T-helper 22 cell (primary cell): ENCODE measurements around the gene CAPN15.
A peak's percentile ranks its signal among the peaks of the same experiment; 100 is the strongest.

Experiments
- DNase-seq: peaks from one replicate; pipeline ENCODE4 v3.0.0-alpha.2; 2020; ENCODE audit warnings: low read depth

The CAPN15 gene

DNA sequence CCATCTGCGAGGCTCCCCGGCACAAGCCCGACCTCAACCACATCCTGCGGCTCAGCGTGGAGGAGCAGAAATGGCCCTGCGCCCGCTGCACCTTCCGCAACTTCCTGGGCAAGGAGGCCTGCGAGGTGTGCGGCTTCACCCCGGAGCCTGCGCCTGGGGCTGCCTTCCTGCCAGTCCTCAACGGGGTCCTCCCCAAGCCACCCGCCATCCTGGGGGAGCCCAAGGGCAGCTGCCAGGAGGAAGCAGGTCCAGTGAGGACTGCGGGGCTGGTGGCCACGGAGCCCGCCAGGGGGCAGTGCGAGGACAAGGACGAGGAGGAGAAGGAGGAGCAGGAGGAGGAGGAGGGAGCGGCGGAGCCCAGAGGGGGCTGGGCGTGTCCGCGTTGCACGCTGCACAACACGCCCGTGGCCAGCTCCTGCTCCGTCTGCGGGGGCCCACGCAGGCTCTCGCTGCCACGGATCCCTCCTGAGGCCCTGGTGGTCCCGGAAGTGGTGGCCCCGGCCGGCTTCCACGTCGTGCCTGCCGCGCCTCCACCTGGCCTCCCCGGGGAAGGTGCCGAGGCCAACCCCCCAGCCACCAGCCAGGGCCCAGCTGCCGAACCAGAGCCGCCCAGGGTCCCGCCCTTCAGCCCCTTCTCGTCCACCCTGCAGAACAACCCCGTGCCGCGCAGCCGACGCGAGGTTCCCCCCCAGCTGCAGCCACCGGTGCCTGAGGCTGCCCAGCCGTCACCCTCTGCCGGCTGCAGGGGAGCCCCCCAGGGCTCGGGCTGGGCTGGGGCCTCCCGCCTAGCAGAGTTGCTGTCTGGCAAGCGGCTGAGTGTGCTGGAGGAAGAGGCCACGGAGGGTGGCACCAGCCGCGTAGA, 19.6 kb downstream of the CAPN15 start:
- DNase-seq: peak; percentile 20

DNA sequence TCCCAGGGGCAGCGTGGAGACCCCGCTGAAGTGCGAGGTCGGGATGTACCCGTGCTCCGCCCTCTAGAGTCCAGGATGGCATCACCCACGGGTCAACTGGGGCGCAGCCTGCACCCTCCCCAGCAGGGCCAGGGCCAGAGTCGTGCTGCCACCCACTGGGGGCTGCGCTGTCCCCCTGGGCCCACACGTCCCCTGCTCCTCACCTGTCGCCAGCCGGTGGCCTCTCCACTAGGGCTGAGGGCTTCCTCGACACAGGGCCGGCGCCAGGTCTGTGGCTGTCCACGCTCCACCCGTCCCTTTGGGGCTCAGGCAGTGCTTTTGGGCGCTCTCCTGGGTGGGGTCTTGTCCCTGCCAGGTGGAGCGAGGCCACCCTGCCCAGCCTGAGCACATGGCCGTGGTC, 21.1 kb downstream of the CAPN15 start:
- no peak for DNase-seq

DNA sequence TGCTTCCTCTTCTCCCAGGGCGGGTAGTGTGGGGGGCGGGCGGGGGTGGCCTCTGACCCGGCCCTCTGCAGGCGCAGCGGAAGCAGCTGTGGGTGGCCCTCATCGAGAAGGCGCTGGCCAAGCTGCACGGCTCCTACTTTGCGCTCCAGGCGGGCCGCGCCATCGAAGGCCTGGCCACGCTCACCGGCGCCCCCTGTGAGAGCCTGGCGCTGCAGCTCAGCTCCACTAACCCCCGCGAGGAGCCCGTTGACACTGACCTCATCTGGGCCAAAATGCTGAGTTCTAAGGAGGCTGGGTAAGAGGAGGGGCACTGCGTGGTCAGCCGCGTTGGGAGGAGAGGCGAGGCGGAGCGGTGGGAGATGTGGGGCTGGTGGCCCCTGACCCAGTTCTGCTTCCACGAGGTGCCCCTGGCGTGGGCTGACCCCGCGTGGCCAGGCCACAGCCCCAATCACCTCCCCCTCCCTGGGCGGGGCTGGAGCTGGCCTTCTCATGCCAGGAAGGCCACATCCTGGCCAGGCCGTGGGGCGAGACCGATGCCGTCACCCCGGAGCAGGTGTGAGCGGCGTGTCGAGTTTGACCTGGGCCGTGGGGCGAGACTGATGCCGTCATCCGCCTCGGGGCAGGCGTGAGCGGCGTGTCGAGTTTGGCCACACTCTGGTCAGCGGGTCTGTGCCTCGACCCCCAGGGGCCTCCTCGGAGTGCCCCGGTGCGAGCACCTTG, 22.2 kb downstream of the CAPN15 start:
- DNase-seq: no peak

DNA sequence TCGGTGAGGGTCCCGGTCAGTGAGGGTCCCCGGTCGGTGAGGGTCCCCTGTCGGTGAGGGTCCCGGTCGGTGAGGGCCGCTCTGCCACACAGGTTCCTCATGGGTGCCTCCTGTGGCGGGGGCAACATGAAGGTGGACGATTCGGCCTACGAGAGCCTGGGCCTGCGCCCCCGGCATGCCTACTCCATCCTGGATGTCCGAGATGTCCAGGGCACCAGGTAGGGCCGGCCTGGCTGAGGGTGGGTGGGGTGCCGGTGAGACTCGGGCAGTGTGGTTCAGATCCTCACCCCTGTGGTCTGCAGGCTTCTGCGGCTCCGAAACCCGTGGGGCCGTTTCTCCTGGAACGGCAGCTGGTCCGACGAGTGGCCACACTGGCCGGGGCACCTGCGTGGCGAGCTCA, 23.7 kb downstream of the CAPN15 start:
- no peak for DNase-seq

DNA sequence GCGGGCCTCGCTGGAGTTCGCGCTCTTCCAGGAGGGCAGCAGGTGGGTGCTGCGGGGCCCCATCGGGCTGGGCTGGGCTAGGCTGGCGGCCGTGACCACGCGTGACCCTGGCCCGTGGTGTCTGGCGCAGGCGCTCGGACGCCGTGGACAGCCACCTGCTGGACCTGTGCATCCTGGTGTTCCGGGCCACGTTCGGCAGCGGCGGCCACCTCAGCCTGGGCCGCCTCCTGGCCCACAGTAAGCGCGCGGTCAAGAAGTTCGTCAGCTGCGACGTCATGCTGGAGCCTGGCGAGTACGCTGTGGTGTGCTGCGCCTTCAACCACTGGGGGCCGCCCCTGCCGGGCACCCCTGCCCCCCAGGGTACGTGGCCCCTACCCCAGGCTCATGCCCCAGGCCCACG, 24.7 kb downstream of the CAPN15 start:
- no peak for DNase-seq

DNA sequence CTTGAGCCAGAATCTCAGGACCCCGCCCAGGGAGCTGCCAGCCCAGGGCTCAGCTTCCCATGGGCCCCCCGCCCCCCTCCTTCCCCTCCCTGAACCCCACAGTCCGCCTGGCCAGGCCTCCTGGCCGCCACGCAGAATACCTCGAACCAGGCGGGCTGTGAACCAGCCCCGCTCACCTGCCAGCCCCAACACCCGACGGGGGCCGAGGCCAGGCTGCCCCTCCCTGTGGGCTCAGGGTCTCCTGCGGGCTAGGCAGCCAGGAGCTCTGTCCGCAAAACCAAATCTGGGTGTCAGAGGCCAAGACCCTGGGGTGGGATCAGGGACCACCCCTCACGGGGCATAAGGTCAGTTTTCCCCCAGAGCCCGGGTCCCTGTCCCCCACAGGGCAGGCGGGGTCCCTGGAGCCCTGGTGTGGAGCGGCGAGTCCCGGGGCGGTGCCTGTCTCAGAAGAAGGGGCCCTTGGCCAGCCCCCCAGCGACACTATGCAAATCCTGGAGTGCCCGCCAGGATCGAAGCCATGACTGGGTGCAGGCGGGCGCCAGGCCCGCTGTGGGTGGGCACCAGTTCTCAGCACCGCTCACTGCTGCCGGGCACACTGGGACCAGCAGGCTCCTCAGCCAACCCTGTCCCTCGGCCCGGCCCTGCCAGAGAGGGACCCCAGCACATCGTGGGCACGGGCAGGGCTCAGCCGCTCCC, 26.2 kb downstream of the CAPN15 start:
- DNase-seq: no peak

DNA sequence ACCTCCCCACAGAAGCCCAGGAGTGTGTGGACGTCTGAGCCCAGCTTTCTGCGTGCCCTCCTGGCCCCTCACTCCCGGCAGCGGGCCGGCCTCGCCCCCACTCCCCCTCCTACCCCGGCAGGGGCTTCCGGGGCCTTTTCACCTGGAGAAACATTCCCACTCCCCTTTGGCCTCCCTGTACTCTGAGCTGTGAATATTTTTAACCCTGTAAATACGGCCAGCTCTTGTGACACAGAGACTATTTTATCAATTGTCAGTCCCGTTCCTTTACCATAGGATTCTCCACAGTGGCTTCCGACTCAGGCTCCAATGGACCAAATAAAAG, 26.7 kb downstream of the CAPN15 start:
- no peak for DNase-seq

DNA sequence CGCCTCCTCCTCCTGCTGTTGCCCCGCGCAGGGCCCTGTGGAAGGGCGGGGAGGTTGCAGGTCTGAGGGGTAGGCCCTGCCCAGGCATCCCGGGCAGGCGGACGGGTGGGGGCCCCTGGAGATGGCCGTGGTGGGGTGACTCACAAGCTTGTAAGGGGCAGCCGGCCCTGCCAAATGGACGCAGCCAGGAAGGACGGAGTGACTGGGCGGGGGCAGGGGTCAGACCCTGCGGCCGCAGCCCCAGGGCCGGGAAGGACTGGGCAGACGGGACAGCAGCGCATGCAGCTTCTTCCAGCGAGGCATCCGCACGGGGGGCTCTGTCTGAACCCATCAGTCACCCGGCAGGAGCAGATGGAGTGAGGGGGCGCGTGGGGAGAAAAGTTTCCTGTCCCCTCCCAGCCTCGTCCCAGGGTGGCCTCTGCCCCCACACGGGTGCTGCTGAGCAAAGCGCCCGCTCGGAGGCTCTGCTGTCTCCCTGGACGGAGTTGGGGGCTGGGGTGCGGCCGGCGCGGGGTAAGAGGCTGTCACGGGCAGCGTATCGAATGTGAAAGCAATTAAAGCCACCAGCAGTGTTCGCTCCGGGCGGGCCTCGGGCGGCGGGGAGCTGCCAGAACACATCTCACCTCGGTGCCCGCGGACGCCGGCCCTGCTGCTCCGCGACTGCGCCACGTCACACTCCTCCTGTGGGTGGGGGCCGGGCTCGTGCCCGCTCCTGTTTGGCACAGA, 27.3 kb downstream of the CAPN15 start:
- no peak for DNase-seq

DNA sequence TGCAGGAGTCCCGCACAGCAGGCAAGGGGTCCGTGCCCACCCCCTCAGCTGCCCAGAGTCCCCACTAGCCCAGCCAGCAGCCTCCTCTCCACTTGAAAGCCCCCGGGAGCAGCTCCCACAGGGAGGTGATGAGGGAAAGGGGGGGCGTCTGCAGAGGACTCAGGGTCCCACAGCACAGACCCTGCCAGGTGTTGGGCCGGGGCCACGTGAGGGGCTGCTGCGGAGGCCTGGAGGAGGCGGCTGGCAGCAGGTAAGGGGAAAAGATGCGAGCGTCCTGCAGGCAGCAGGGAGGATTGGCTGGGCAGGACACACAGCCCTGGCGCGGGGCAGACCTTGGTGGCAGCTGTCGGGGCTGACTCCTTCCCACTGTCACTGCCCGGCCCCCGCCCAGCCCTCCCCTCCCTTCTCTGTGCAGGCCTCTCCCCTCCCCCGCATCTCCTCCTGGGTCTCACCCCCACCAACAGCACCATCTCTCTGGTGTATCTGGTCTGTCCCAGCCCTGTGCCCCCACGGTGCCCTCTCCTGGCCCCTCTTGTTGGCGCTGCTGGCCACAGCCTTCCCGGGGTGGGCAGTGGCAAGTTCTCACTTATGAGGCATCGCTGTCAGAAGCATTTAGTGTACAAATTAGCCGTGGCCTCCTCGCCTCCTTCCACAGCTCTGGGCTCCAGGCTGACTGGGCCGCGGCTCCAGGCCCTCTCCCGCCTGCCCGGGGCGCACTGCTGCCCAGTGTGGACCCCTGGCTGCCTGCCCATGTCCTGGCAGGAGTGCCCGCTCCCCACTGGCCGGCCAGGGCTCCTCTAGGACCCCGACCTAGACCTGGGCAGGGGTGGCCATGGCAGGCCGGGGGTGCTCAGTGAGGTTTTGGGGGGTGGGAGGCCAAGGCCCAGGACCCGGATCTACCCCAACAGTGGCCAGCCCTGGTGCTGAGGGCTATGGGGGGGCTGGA, 28.3 kb downstream of the CAPN15 start:
- no peak for DNase-seq

DNA sequence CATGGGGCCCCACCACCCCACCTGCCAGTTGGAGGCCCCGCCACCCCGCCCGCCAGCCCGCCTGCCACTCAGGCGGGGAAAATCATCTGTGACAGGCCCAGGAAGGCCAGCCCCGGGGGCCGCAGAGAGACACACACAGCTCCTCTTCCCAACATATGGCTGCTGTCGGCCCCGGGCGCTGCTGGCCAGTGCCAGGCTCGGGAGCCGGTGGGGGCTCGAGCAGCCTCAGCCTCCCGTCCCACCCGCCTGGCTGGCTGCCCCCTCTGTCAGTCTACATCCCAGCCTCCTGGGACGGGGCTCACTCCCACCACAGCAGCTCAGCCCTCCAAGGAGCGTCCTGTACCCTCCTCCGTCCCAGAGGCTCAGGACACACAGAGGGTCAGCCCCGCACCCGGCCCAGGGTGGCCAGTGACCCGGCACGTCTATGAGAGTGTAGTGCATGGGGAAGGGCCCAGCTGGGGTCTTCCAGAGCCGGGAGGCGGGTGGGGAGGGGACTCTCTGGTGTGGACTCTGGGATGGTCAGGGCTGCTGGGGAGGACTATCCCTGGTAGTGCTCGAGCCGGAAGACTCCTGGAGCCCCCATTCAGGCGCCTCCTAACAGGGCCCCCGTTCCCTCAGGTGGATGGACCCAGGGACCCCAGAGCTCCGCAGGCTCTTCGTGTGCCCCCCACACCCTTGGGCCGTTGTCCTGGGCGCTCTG, 29.1 kb downstream of the CAPN15 start:
- no peak for DNase-seq

DNA sequence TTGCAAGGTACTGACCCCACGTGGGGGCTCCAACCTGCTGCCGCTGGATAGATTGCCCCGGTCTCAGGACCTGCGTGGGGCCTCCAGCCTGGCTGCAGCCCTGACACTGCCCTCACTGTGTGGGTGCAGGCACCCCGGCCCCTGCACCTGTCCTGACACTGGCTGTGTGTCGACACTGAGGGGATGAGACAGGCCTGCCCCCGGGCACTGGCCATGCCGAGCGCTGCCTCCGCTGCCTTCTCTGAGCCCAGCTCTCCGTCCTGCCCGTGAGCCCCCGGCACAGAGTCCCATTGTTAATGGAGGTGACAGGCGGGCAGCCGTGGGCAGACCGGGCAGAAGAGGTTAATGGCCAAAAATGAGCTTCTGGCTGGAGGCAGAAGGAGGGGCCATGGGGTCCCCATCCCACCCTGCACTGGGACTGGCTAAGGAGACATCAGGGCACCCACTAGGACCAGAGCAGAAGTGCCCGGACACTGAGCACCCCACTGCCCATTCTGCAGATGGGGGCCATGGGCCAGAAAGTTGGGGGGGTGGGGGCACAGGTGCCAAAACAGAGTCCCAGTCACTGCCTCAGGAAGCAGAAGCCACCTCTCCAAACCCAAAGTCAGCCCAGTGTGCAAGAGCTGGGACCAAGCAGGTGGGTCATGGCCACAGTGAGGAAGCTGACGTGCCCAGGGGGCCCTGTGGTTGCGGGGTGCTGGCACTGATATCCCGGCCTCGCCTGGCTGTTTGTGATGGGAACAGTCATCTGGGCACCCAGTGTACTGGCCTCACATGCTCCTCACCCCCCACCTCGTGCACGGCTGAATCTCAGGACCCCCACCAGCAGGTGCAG, 30.2 kb downstream of the CAPN15 start:
- no peak for DNase-seq

DNA sequence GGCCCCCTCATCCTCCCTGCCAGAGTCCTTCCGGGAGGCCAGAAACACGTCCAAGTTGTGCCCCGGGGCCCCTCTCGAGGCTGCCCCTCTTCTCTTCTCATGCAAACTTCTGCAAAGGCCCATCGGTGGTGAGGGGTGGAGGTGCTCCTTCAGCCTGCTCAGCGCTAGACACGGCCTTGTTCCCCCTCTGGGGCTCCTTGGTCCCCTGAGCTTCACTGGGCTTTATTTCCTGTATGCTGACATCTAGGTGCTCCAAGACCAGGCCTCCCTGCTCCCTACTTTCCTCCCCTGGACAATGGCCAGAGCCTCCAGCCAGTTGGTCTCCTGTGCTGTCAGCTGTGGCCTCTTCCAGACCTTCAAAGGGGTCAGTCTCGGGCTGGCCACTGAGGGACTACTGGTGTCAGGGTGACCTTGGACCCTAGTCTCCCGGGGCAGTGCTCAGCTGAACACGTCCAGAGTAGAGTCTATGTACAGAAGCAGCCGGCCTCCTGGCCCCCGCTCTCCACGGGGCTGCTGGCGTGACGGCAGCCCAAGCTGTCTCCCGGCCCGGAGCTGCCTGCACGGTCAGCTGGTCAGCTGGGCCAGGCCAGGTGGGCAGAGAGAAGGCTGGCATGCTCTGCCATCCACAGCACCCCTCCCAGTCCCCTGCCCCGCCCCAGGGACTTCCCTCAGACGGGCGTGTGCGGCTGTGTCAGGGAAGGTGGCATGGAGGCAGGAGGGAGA, 30.9 kb downstream of the CAPN15 start:
- no peak for DNase-seq

DNA sequence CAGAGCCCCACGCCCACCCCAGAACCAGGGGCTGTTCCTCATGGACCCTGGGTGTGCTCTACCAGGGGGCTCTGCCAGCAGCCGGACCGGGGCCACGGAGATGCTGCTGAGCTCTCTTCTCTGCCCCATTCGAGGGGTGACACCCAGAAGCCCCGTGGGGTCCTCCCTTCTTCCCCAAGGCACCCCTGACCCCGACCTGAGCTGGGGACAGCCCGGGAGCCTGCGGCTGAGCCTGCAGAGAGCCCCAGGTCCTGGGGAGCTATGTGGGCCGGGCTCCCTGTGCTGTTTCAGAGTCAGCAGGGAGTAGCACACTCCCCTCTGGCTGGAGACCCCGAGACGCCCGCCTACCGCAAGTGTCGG, 31.5 kb downstream of the CAPN15 start:
- DNase-seq: no peak

DNA sequence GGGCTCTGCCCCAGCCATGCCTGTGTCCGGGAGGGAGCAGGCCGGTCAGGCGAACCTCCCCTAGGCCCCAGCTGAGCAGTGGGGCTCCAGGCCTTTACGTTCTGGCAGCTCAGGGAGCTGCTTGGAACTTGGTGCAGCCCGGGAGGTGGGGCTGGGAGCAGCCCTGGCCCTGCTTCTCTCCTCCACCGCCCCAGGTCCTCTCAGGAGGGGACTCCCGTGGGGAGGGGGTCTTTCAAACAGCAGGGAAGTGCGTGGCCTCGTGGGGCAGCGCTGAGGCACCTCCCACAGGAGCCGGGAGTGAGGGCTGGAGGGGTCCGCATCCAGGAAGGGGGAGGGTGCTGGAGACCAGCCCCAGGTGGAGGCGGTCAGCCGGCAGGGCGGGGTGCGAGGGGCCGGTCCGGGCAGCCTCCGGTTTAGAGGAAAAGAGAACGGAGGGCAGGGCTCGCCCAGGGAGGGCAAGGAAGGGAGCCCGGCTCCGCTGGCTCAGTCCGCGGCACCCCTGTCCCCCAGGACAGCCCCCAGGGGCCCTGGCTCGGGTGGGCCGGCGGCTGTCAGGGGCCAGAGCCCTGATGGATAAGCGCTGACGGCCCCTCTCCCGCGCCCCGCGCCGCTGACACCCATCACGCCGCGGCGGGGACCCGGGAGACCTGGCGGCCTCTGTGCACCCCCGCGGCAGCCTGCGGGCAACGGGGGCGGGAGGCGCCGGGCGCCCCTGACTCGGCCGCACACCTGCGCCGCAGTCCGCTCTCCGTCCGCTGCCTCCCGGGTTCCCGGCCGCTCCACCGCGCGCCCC, 32.1 kb downstream of the CAPN15 start:
- DNase-seq: no peak

DNA sequence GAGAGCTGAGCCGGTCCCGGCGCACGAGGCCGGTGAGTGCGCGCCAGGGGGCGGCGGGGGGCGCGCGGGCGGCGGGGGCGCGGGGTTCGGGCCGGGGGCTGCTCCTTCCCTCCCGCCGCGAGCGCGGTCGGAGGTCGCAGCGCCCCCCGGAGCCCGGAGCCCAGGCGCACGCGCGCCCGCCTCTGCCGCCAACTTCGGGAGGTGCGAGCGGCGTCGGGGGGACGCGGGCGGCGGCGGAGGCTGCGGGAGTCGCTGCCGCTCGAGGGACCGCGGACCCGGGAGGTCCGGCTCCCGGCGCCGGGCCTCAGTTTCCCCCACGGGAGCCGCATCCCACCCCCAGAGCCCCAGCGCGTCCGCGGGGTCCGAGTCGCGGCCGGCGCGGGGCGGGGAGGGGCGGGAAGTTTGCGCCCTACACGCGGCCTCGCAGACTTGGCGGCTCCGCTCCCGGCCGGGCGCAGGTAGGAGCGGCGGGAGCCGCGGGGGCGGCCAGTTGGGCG, 32.7 kb downstream of the CAPN15 start, which contains the start of gene PRR35:
TSS of gene PRR35 (plus strand) at position 191 of the 497 bp plus-strand sequence. CDS start 2,901 bp downstream, outside the sequence.
- DNase-seq: no peak

DNA sequence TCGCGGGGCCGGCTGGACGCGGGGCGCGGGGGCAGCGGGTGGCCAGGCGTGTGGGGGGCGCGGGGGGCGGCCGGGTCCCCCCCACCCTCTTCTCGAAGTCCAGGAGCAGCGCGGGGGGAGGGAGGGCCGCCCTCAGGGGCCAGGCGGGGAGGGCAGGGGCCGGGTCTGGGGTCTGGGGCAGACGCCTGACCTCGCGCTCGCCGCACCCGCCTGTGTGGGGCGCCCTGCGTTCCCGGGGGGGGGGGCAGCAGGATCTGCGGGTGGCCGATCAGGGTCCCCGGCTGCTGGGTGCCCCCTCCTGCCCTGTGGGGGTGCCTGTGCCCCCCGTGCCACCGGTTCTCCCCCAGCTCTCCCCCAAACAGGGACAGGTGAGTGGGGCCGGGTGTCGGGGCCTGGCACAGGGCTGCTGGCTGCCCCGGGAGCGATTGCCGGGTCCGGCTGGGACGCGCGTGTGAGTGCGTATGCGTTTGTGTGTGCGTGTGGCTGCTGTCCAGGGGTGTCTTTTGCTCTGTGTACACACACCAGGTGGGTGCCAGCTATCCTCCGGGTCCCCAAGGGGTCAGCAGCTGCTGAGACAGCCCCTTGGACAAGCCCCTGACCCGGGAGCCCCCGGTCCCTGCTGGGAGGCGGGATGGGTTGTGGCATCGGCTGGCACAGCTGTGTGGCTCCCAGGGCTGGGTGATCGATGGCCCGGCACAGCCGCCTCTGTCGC, 33.3 kb downstream of the CAPN15 start:
- DNase-seq: no peak

DNA sequence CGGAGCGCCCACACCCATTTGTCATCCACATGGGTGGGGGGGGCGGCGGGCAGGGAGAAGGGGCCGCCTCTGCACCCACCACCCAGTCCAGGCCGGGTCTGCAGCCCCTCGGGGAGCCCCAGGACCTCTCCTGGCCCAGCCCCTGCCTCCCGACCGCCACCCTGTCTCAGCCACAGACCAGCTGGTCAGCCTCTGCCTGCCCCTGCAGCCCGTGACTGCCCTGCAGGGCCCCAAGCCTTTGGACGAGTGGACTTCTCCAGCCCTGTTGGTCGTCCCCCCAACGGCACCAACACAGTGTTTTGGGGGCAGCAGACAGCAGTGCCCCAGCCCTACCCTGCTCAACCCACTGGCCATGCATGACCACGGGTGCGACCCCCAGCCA, 33.9 kb downstream of the CAPN15 start:
- DNase-seq: no peak
